ENCODE results near the gene FBXW7. TPM values are rescaled to one million over a fixed set of nuclear protein-coding genes. Genes with fewer than 3 reads are reported as not detected.

Gene FBXW7
- total RNA-seq, 1 donor from 2014 or later: 105 TPM

- no peak for DNase-seq
Observed at GRCh38 chr4:152471251-152471792, 64.6 kb downstream of the FBXW7 start.

GRCh38 chr4:152468408-152468807 lies 67.5 kb downstream of the FBXW7 start:
- no peak for DNase-seq

- DNase-seq: no peak
Observed at GRCh38 chr4:152467101-152467500, 68.8 kb downstream of the FBXW7 start.

- peak; percentile 24 for DNase-seq
Observed at GRCh38 chr4:152464030-152464823, 71.7 kb downstream of the FBXW7 start.

- DNase-seq: no peak
Observed at GRCh38 chr4:152463562-152463961, 72.3 kb downstream of the FBXW7 start.

GRCh38 chr4:152462695-152463094 lies 73.2 kb downstream of the FBXW7 start:
- no peak for DNase-seq

- no peak for DNase-seq
Observed at GRCh38 chr4:152462047-152462446, 73.8 kb downstream of the FBXW7 start.

GRCh38 chr4:152460488-152460887 lies 75.4 kb downstream of the FBXW7 start:
- no peak for DNase-seq

- no peak for DNase-seq
Observed at GRCh38 chr4:152459326-152459725, 76.6 kb downstream of the FBXW7 start.

GRCh38 chr4:152458801-152459302 lies 77.0 kb downstream of the FBXW7 start:
- DNase-seq: no peak

- no peak for DNase-seq
Observed at GRCh38 chr4:152456609-152457008, 79.3 kb downstream of the FBXW7 start.

- DNase-seq: no peak
Observed at GRCh38 chr4:152455311-152455710, 80.6 kb downstream of the FBXW7 start.

GRCh38 chr4:152454398-152455011 lies 81.4 kb downstream of the FBXW7 start:
- peak; percentile 44 for DNase-seq

GRCh38 chr4:152451496-152451895 lies 84.4 kb downstream of the FBXW7 start:
- no peak for DNase-seq

- no peak for DNase-seq
Observed at GRCh38 chr4:152448854-152449253, 87.0 kb downstream of the FBXW7 start.

GRCh38 chr4:152448038-152448707 lies 87.7 kb downstream of the FBXW7 start:
- no peak for DNase-seq

GRCh38 chr4:152443859-152444258 lies 92.0 kb downstream of the FBXW7 start:
- DNase-seq: no peak

GRCh38 chr4:152437561-152437960 lies 98.3 kb downstream of the FBXW7 start:
- no peak for DNase-seq

- no peak for DNase-seq
Observed at GRCh38 chr4:152436384-152436783, 99.5 kb downstream of the FBXW7 start.

- no peak for DNase-seq
Observed at GRCh38 chr4:152434011-152434410, 101.9 kb downstream of the FBXW7 start.

GRCh38 chr4:152431784-152432183 lies 104.1 kb downstream of the FBXW7 start:
- no peak for DNase-seq

GRCh38 chr4:152431291-152431690 lies 104.6 kb downstream of the FBXW7 start:
- no peak for DNase-seq

GRCh38 chr4:152430507-152430906 lies 105.4 kb downstream of the FBXW7 start:
- no peak for DNase-seq
